AG09319 (cell line): Measurements from ENCODE around the gene PSMA2.
A peak's percentile ranks its signal among the peaks of the same experiment; 100 is the strongest.
"Not testable (repeated sequence)": the region's sequence is repeated elsewhere in the genome, so short reads cannot be mapped to it uniquely, and the experiment has no call there.

ENCODE experiments used
- DNase-seq: peaks from one replicate; pipeline ENCODE4 v3.0.0-alpha.2; 2010; ENCODE audit warnings: low read depth; ENCODE audit errors: extremely low read depth
- TF ChIP-seq, protein P1 (sequence below): IDR thresholded peaks from 2 replicates; pipeline ENCODE4 v1.5.1; 2011; ENCODE audit warnings: low read depth, mild to moderate bottlenecking, inconsistent platforms, low read length, moderate library complexity

The PSMA2 gene

DNA sequence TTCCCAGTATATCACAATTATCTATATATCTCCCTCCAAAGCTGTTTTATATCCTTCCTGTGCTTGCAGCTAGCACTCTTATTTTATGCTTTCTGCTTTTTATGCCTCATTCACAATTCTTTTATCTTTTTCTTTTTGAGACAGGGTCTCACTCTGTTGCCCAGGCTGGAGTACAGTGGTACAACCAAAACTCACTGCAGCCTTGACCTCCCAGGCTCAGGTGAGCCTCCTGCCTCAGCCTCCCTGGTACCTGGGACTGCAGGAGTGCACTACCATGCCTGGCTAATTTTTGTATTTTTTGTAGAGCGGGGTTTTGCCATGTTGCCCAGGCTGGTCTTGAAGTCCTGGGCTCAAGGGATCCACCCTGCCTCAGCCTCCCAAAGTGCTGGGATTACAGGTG is 25.8 kb downstream of the PSMA2 start:
- TF ChIP-seq, protein P1, sequence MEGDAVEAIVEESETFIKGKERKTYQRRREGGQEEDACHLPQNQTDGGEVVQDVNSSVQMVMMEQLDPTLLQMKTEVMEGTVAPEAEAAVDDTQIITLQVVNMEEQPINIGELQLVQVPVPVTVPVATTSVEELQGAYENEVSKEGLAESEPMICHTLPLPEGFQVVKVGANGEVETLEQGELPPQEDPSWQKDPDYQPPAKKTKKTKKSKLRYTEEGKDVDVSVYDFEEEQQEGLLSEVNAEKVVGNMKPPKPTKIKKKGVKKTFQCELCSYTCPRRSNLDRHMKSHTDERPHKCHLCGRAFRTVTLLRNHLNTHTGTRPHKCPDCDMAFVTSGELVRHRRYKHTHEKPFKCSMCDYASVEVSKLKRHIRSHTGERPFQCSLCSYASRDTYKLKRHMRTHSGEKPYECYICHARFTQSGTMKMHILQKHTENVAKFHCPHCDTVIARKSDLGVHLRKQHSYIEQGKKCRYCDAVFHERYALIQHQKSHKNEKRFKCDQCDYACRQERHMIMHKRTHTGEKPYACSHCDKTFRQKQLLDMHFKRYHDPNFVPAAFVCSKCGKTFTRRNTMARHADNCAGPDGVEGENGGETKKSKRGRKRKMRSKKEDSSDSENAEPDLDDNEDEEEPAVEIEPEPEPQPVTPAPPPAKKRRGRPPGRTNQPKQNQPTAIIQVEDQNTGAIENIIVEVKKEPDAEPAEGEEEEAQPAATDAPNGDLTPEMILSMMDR, result no peak

DNA sequence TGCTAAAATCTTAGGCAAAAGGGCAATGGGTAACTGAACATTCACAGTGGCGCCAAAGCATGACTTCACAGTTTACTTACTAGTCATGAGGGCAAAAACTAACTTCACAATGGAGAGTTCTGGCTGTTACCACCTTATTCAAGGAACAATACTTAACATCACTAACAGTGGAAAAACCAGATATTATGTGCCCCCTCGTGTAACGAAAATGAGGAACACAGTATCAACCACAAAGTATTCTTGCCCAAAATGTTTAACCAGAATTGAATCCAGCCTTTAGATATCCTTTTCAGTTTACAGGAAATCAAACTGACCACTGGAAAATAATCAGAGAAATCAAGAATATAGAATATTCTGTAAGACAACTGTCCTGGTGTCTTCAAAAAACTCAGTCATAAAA is 29.6 kb downstream of the PSMA2 start:
- no peak for DNase-seq
- TF ChIP-seq, protein P1, result no peak

More for the DNA sequence above, 25.8 kb downstream of the PSMA2 start:
- no peak for DNase-seq

DNA sequence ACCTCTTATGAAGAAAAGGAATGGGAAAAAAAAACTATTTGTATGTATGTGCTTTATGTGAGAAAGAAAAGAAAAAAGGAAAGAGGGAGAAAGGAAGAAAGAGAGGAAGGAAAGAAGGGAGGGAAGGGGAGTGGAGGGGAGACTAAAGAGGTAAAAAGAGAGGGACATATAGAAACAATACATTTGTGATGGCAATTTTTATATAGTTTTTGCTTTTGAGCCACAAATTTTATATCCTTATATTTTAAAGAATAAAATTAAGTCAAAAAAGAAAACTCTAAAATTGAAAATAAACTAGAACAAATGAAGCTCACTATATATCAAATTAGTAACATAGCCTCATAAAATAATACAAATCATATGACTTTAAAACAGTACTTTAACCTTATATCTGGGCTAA is 31.1 kb downstream of the PSMA2 start:
- TF ChIP-seq, protein P1, result no peak
- DNase-seq, result no peak

DNA sequence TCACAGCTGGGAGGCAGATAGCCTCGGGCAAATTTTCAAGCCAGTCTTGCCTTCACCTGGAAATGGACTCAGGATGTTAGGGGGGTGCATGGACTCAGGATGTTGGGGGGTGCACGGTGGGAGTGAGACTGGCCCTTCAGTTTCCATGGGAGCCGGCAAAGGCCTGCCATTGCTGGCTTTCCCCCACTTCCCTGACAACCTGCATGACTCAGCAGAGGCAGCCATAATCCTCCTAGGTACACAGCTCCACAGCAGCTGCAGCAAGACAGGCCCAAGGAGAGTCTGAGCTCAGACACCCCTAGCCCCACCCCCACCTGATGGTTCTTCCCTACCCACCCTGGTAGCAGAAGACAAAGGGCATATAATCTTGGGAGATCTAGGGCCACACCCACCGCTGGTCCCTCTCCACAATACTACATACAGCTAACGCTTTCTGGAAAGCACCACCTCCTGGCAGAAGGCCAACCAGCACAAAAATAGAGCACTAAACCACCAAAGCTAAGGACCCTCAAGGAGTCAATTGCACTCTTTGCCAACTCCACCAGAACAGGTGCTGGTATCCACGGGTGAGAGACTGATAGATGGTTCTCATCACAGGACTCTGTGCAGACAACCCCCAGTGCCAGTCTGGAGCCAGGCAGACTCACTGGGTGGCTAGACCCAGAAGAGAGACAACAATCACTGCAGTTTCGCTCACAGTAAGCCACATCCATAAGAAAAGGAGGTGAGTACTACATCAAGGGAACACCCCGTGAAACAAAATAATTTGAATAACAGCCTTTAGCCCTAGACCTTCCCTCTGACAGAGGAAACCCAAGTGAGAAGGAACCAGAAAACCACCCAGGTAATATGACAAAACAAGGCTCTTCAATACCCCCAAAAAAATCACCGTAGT is 38.4 kb downstream of the PSMA2 start:
- DNase-seq, result no peak
- TF ChIP-seq, protein P1, result no peak

DNA sequence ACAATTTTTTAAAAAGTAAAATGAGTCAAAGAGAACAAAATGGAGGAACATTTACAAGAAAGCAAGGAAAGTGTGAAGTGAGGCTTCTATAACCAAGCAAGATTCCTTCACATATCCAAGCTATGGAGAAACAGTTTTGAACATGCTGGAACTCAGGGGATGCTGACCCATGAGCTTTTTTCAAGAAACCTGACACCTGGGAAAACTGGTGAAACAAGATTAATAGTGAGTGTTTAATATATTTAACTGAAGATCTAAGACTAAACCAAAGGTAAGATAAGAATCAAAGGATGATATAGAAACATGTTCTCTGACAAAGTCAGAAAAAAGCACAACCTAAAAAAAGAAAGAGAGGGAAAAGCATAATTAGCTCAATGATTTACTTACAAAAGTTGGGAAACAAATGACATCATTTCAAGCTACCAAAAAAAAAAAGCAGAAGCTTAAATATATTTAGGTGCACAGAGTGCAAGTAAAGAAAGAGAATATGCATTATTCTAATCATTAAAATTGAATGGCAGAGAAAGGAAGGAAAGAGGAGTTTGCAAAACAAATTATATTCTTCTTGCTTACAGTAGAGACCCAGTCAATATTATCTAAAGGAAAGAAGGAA is 45.0 kb downstream of the PSMA2 start:
- TF ChIP-seq, protein P1, result no peak
- no peak for DNase-seq

DNA sequence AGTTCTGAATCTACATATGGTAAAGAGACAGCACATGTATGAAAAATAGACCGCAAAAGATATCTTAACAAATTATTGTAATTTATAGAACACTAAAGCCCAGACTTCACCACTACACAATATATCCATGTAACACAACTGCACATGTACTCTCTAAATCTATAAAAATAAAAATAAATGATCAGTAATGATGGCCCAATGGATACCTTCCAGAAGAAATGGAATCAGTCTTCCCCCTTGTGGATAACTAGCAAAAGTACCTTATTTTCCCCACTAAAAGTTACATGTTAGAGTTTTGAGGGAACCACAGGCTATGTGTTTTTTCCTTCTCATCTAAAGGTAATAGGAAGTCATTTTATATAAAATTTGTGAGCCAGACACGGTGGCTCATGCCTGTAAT is 45.8 kb downstream of the PSMA2 start:
- TF ChIP-seq, protein P1, result peak; percentile 27
- DNase-seq, result no peak

DNA sequence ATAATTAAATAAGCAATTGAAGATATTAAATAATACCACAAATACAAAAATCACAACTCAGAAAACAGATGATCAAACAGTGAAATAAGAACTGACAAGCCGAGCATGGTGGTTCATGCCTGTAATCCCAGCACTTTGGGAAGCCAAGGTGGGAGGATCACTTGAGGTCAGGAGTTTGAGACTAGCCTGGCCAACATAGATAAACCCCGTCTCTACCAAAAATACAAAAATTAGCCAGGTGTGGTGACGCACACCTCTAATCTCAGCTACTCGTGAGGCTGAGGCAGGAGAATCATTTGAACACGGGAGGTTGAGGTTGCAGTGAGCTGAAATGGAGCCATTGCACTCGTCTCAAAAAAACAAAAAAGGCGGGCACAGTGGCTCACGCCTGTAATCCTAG is 46.8 kb downstream of the PSMA2 start:
- DNase-seq, result not testable (repeated sequence)
